ENCODE results near the gene PTPRB.

DNA sequence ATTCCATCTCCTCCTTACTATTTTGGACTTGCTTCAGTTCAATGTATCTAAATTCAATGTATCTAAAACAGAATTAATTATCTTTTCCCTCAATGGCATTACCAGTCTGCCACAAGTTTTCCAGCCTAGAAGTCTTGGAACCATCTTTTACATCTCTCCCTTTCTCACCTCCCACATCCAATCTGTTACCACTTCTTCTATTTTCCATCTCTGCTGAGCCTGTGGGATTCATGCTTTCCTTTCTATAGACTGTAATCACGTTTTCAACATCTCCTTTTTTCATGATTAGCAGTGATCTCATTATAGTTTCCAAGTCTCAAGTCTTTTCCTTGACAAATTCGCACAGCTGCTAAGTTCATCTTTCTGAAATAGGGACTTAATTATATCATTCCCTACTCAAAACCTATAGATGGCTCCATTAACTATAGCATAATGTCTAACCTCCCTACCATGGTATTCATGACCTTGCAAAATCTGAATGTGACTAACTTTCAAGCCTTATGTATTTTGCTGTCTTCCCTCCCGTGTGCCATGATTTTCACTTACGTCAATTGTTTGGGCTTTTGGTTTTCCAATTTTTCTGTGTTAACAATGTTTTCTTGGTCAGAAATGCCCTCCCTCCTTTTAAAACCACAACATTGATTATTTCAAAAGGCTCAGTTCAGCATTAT lies 20.5 kb upstream of the PTPRB start:
- no peak for TF ChIP-seq RAD21 (IDR thresholded peaks at IDR 0.05; ENCODE audit: low read depth)
- TF ChIP-seq, protein P1, sequence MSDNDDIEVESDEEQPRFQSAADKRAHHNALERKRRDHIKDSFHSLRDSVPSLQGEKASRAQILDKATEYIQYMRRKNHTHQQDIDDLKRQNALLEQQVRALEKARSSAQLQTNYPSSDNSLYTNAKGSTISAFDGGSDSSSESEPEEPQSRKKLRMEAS (IDR thresholded peaks at IDR 0.05), result no peak
- TF ChIP-seq YY1 (IDR thresholded peaks at IDR 0.05; ENCODE audit: low read depth), result no peak
